ENCODE results near the gene SVIL.
A peak's percentile ranks its signal among the peaks of the same experiment; 100 is the strongest.

SVIL gene

DNA sequence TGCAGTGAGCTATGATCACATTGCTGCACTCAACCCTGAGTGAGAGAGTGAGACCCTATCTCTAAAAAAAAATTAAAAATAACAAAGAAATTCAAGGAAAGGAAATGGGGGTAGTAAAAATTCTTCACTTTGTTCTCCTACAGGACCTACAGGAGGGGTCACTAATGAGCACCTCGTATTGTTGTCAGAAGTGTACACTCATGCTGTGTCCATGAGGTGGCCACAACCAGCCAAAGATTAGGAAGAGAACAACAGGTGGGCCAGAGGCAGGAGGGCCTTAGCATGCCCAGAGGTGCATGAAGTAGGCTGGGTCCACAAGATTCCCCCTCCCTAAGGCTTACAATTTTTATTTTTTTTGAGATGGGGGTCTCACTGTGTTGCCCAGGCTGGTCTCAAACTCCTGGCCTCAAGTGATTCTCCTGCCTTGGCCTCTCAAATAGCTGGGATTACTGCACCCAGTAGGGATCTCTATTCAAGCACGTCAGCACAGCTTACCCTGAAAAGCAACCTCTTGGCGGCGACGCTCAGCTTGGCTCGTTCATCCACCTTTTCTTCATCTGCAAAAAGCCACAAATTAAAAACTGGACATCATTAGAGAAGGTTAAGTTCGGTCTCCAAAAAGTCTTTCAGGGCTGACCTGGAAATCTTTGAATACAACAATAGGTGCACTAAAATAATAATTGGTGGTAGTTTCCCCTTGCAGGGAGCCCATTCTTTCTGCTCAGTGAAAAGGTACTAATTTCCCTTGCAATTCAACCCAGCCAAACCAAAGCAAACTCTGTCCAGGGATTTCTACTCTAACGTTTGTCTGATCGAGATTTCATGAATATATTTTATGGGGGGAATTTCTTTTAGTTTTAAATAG is 104.4 kb downstream of the SVIL start:
- Histone ChIP-seq H3K4me3 (no peak overlapping the region), H3K27ac (no peak overlapping the region)
- peak; percentile 36 for DNase-seq (ENCODE audit: low spot score)
- TF ChIP-seq, protein P1, sequence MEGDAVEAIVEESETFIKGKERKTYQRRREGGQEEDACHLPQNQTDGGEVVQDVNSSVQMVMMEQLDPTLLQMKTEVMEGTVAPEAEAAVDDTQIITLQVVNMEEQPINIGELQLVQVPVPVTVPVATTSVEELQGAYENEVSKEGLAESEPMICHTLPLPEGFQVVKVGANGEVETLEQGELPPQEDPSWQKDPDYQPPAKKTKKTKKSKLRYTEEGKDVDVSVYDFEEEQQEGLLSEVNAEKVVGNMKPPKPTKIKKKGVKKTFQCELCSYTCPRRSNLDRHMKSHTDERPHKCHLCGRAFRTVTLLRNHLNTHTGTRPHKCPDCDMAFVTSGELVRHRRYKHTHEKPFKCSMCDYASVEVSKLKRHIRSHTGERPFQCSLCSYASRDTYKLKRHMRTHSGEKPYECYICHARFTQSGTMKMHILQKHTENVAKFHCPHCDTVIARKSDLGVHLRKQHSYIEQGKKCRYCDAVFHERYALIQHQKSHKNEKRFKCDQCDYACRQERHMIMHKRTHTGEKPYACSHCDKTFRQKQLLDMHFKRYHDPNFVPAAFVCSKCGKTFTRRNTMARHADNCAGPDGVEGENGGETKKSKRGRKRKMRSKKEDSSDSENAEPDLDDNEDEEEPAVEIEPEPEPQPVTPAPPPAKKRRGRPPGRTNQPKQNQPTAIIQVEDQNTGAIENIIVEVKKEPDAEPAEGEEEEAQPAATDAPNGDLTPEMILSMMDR (IDR thresholded peaks at IDR 0.05), result no peak

DNA sequence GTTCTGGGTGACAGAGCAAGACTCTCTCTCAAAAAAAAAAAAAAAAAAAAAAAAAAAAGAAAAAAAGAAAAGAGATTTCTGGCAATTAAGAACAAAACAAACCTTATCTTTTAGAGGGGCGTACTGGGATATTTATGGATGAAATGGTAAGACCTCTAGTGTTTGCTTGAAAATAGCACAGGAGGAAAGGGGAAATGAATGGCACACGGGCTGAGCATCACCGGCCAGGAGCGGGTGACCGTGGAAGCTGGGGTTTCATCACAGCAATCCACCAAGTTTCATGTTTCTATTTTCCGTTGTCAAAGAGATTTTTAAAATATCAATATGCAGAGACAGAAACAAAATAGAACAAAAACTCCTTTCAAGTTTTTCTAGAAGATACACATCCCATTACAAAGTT is 105.6 kb downstream of the SVIL start:
- no peak overlapping the region for H3K27ac ChIP-seq

DNA sequence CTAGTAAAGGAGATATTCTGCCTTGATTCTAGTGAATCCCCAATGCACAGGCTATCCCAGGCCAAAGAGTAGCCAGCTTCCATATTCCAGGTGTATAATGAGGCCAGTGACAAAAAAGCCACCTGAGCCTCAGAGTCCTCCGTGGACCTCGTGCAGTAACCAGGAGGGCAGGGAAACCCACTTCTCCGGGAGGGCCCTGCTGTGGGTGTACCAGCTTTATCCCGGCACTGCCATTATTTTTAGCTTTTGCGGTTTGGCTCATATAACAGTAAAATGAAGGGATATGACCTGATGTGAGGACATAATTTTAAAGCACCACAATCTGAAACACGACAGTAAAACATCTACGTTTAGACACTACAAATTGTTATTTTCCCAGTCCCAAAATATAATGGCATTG is 109.0 kb downstream of the SVIL start:
- DNase-seq (ENCODE audit: low spot score), result no peak
- no peak overlapping the region for H3K4me3 ChIP-seq
- no peak overlapping the region for H3K27ac ChIP-seq
- TF ChIP-seq, protein P1 (IDR thresholded peaks at IDR 0.05), result no peak

More for the DNA sequence above, 105.6 kb downstream of the SVIL start:
- H3K4me3 ChIP-seq, result no peak overlapping the region
- TF ChIP-seq, protein P1 (IDR thresholded peaks at IDR 0.05), result no peak
- DNase-seq (ENCODE audit: low spot score), result no peak

DNA sequence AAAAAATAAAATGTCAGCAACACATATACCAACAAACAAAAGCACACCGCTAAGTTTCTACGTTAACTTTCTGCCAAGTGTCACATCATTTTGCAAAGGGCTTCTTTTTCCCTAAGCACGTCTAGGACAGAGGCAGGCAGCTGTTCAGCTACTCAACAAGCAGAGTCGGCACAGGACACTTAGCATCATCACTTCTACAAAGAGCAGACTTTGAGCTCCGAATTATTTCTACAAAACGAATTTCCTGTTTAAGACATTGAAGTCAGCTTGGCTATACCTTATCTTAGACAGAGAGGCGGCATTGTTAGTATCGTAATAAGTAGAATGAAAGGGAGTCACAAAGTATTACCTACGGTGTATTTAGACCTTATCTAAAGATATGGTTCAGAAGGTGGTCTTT is 110.1 kb downstream of the SVIL start:
- H3K4me3 ChIP-seq, result no peak overlapping the region
- DNase-seq (ENCODE audit: low spot score), result no peak
- H3K27ac ChIP-seq, result no peak overlapping the region
- TF ChIP-seq, protein P1 (IDR thresholded peaks at IDR 0.05), result no peak

GRCh38 chr10:29524294-29524693 is 110.5 kb downstream of the SVIL start:
- TF ChIP-seq, protein P1 (IDR thresholded peaks at IDR 0.05), result no peak
- Histone ChIP-seq H3K4me3 (no peak overlapping the region), H3K27ac (no peak overlapping the region)
- DNase-seq (ENCODE audit: low spot score), result no peak

DNA sequence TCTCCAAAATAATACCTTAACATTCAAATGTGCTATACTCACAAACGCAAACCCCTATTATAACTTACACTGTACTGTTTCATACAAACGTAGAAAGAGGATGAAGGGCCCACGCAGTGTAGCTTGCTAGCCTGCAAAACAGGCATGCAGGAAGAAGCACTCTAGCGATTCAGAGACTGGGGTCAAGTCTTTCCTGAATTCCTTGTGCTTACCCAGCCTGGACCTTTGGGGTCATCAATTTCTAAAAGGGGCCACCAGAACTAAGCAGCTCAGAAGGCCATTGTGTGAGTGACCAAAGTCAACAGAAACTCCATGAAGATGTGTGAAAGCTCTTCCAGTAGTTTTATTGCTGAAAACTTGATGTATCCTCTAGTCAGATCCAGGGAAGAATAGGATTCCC is 111.9 kb downstream of the SVIL start:
- Histone ChIP-seq H3K4me3 (no peak overlapping the region), H3K27ac (no peak overlapping the region)
- DNase-seq (ENCODE audit: low spot score), result no peak
- TF ChIP-seq, protein P1 (IDR thresholded peaks at IDR 0.05), result no peak

Measured in coronary artery (tissue), 2 donors.